OCI-M2 (cell line): ENCODE measurements around the gene CRISP2.

ENCODE experiments used
- DNase-seq: peaks from one replicate; lab custom pipeline; 2025; ENCODE audit not compliant: unreplicated experiment; lab: John Stamatoyannopoulos, UW

CRISP2 gene

GRCh38 chr6:49662231-49662891, 51.0 kb downstream of the CRISP2 start:
- DNase-seq: no peak

DNA sequence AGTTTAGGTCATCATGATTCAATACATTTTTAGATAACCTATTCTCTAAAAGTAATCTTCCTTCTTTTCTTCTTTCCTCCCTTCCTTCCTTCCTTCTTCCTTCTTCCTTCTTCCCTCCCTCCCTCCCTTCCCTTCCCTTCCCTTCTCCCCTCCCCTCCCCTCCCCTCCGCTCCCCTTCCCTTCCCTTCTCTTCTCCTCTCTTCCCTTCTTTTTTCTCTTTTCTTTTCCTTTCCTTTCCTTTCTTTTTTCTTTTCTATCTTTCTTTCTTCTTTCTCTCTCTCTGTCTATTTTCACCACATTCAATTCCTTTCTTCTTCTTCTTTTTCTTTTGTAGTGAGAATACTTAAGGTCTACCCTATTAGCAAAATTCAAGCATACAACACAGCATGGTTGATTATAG, 59.4 kb downstream of the CRISP2 start:
- DNase-seq: no peak

DNA sequence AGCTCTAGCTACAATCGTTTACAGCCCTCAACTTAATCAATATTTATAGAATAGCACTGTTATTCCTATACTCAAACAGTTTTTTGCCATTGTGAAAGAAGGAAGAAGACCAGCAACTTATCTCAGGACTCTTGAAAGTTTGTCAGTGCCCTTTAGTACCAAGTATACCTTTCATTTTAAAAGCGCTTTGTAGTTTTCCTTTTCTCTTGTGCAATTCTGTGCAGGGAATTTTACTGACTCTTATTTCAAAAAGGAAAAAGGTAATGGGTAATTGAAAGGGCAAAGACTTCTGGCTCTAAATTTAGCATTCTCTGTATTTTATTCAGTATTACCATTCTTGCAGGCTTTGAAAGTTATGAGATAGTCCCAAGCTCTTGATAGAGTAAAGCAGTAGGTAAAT, 59.9 kb downstream of the CRISP2 start:
- DNase-seq: no peak

DNA sequence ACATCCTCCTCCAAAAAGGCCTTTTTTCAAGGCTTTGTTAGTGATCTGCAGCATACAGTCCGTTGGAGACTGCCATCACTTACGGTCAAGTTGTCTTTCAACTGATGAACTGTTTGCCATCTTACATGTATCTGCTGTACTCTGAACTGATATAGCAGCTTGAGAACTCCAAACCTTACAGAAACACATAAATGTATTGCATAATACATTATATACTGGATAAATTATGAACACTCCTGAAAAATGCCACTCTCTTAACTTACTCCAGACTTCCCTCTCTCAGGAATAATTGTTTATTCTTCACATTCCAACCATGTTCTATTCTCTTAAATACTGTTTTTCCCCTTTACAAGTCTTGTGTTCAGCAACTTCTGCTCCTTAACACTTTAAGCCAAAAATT, 62.1 kb downstream of the CRISP2 start:
- DNase-seq: no peak

GRCh38 chr6:49649988-49650387, 63.4 kb downstream of the CRISP2 start:
- DNase-seq: no peak

GRCh38 chr6:49648036-49648435, 65.3 kb downstream of the CRISP2 start:
- DNase-seq: no peak

DNA sequence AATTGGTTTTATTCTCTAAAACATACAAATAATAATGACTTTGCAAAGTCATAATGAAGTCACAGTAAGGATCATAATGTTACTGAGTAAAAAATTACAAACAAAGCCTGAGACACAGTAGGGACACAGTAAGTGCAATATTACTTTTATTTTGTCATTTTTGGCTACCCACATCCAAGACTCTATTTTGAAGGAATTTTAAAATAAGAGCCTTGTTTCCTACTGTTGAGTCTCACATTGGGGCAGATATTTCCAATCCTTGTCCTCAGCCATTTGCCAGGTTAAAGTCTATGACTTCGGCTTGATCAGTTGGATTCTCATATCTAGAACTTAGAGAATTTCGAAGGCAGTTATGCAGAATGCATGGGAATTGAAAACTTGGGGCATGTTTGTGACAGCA, 65.9 kb downstream of the CRISP2 start:
- no peak for DNase-seq

GRCh38 chr6:49646942-49647341, 66.4 kb downstream of the CRISP2 start:
- DNase-seq: no peak

DNA sequence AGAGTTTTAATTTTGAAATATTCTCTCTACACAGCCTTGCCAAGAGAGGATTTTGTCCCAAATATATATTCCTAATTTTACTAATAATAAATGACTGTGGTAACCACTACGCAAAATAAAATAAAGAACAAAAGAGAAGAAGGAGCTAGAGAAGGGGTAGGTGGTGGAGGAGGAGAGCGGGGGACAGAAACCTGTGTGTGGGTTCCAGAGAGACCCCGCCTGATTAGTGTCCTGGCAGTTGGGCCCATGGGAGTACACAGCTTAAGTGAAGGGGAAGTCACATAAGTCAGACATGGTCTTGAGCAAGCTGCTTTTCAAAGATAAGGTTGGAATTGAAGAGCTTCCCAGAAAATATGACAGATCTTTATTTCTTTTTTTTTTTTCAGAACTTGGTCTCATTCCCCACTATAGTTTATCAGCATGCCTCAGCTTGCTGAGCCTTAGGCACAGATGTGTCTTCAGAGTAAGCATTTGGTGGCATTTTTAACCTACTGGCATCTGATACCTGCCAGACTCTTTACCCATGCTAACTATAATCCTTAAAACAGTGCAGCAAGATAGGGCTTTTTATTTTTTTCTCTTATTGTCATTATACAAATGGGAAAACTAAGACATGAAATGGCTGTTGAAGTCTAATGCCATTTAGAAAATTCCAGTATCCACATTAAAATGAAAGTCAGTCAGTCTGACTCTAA, 67.1 kb downstream of the CRISP2 start:
- DNase-seq: peak; percentile 86

DNA sequence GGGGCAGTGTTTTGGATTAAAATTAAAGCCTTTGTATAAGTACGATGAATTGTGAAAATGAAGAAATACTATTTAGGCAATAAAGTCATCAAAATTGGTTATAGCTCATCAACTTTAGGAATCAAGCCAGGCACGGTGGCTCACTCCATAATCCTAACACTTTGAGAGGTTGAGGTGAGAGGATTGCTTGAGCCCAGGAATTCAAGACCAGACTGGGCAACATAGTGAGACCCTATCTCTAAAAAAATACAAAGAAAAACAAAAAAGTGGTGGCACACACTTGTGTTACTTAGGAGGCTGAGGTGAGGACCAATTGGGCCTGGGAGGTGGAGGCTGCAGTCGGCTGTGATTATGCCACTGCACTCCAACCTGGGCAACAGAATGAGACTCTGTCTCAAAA, 68.2 kb downstream of the CRISP2 start:
- no peak for DNase-seq
